Endothelial cell of umbilical vein (primary cell): ENCODE data around the gene DDHD1. TPM values are rescaled to one million over a fixed set of nuclear protein-coding genes. Genes with fewer than 3 reads are reported as not detected.

Experiments
- BruUV-seq: library from RNA; stranded (reverse); fragments of 400-500 nt; replicated peaks from 2 replicates; lab custom pipeline; 2021; lab: Mats Ljungman, UMichigan
- CTCF ChIA-PET: fragments of 300-600, 350-600 bp; sonication (Branson Sonifier 250); formaldehyde crosslinking; loops from one replicate; lab custom pipeline; 2021; ENCODE audit warnings: antibody characterized with exemption, inconsistent platforms; lab: Charles Lee
- POLR2A ChIA-PET: fragments of 300-600, 350-600 bp; sonication (Branson Sonifier 250); formaldehyde crosslinking; loops from one replicate; lab custom pipeline; 2021; ENCODE audit warnings: antibody characterized with exemption, inconsistent platforms; lab: Charles Lee
- DNase-seq: peaks from one replicate; pipeline ENCODE4 v3.0.0-alpha.2; 2011; ENCODE audit warnings: low read depth, low spot score
- FAIRE-seq: peaks from 2 replicates; lab custom pipeline; 2011; peaks lifted over from hg19 to GRCh38; lab: Jason Lieb, UNC
- H2AFZ ChIP-seq: 2 replicates; pipeline ENCODE4 v1.6.0; 2012; ENCODE audit warnings: low read depth, low read length, control low read depth, inconsistent platforms
- H3K27ac ChIP-seq: 2 replicates; pipeline ENCODE4 v1.5.1; 2011; ENCODE audit warnings: low read depth, mild to moderate bottlenecking, control low read depth, low read length, moderate library complexity; ENCODE audit not compliant: insufficient read depth
- H3K27me3 ChIP-seq, 2 experiments: 2 replicates each; pipeline versions ENCODE4 v1.6.0 to v1.6.1; 2011; ENCODE audit warnings: low read length in 2 of 2, mixed read lengths in 1 of 2; ENCODE audit not compliant: control insufficient read depth in 2 of 2, insufficient read depth in 2 of 2
- H3K36me3 ChIP-seq, 2 experiments: 2 replicates in 1 of 2; 3 replicates in 1 of 2; pipeline ENCODE4 v1.5.1; 2011; ENCODE audit warnings: low read length in 2 of 2, mild to moderate bottlenecking in 1 of 2, moderate library complexity in 1 of 2; ENCODE audit not compliant: control insufficient read depth in 2 of 2, insufficient read depth in 2 of 2; ENCODE audit errors: extremely low read depth in 1 of 2
- H3K4me1 ChIP-seq: 3 replicates; pipeline ENCODE4 v1.5.1; 2011; ENCODE audit warnings: mild to moderate bottlenecking, low read length; ENCODE audit not compliant: control insufficient read depth, insufficient read depth; ENCODE audit errors: extremely low read depth
- H3K4me2 ChIP-seq: 2 replicates; pipeline ENCODE4 v1.6.1; 2011; ENCODE audit warnings: low read length, control low read depth, mixed read lengths; ENCODE audit not compliant: insufficient read depth
- H3K4me3 ChIP-seq, 3 experiments: fragments of 200-600 bp in 1 of 3; sonication (generic), shearing (Covaris generic) in 1 of 3; replicated peaks in 1 of 3; 2 replicates each; pipeline ENCODE4 v1.5.1; 2011 to 2016; ENCODE audit warnings: control low read depth in 3 of 3, low read length in 3 of 3, mild to moderate bottlenecking in 2 of 3, inconsistent platforms in 1 of 3, low read depth in 1 of 3, moderate library complexity in 1 of 3; ENCODE audit not compliant: insufficient read depth in 1 of 3
- H3K79me2 ChIP-seq: 2 replicates; pipeline ENCODE4 v1.6.0; 2012; ENCODE audit warnings: low read length, inconsistent platforms; ENCODE audit not compliant: control insufficient read depth, insufficient read depth
- H3K9ac ChIP-seq: replicated peaks from 2 replicates; pipeline ENCODE3; 2011; ENCODE audit warnings: low read length, control low read depth; ENCODE audit not compliant: insufficient read depth; ENCODE audit errors: extremely low read depth
- H3K9me1 ChIP-seq: replicated peaks from 3 replicates; pipeline ENCODE4 v1.6.0; 2011; ENCODE audit warnings: mild to moderate bottlenecking, low read length; ENCODE audit not compliant: control insufficient read depth, insufficient read depth; ENCODE audit errors: extremely low read depth
- H3K9me3 ChIP-seq: replicated peaks from 2 replicates; pipeline ENCODE4 v1.5.1; 2012; ENCODE audit warnings: low read length, inconsistent platforms; ENCODE audit not compliant: control insufficient read depth, insufficient read depth
- H4K20me1 ChIP-seq: replicated peaks from 2 replicates; pipeline ENCODE3; 2011; ENCODE audit warnings: mild to moderate bottlenecking, low read length; ENCODE audit not compliant: control insufficient read depth, insufficient read depth; ENCODE audit errors: extremely low read depth
- EZH2 ChIP-seq: IDR thresholded peaks from 2 replicates; pipeline ENCODE4 v1.6.1; 2012; ENCODE audit warnings: borderline replicate concordance, low read depth, mild to moderate bottlenecking, moderate library complexity, low read length, inconsistent platforms; ENCODE audit not compliant: severe bottlenecking
- FOS ChIP-seq: IDR thresholded peaks from 2 replicates; pipeline ENCODE4 v1.6.1; 2011; ENCODE audit warnings: mild to moderate bottlenecking, low read length, moderate library complexity, borderline replicate concordance; ENCODE audit not compliant: insufficient read depth
- GATA2 ChIP-seq: IDR thresholded peaks from 2 replicates; pipeline ENCODE4 v1.7.0; 2011; ENCODE audit warnings: low read depth, mild to moderate bottlenecking, moderate library complexity, mixed read lengths, low read length; ENCODE audit not compliant: insufficient read length, insufficient read depth
- JUN ChIP-seq: IDR thresholded peaks from 2 replicates; pipeline ENCODE4 v1.6.1; 2011; ENCODE audit warnings: borderline replicate concordance, low read depth; ENCODE audit not compliant: insufficient read length, insufficient read depth
- MYC ChIP-seq: IDR thresholded peaks from one replicate; pipeline ENCODE4 v1.6.1; 2011; ENCODE audit warnings: mild to moderate bottlenecking, low read depth, low read length
- POLR2A ChIP-seq: IDR thresholded peaks from 2 replicates; pipeline ENCODE4 v1.6.1; 2012; ENCODE audit warnings: low read depth, mild to moderate bottlenecking, control low read depth, low read length
- POLR2AphosphoS5 ChIP-seq: IDR thresholded peaks from 2 replicates; pipeline ENCODE4 v1.6.1; 2012; ENCODE audit warnings: low read depth, mild to moderate bottlenecking, control low read depth, low read length, moderate library complexity; ENCODE audit not compliant: insufficient read depth
- dilution Hi-C: fragments of 300-500 bp; cut with MboI; formaldehyde crosslinking; loops from one replicate; pipeline ENCODE4 v1.15.0; 2019; ENCODE audit warnings: low sequenced_read_pairs; ENCODE audit not compliant: extremely low pct_ligation_motif_present
- intact Hi-C: fragments of 100-400 bp; cut with micrococcal nuclease; formaldehyde crosslinking; loops from one replicate; pipeline ENCODE4 v1.10.0; 2022
- polyA plus RNA-seq, 4 experiments: library from polyadenylated mRNA; depleted of rRNA in 3 of 4; stranded (reverse) in 3 of 4; unstranded in 1 of 4; fragments of >200 nt; gene quantifications; 2 replicates each; pipeline versions ENCODE4 v1.2.1 to v1.2.3, GENCODE V29; 2011 to 2012; ENCODE audit warnings: missing spikeins in 1 of 4
- total RNA-seq: library from RNA; stranded (reverse); gene quantifications from 2 replicates; pipeline ENCODE4 v1.2.3, GENCODE V29; 2021
- TF ChIP-seq, protein P1 (sequence below), 2 donors: IDR thresholded peaks; 1 replicate in 1 of 2; 2 replicates in 1 of 2; pipeline ENCODE4 v1.5.1; 2011; ENCODE audit warnings: low read length in 2 of 2, mild to moderate bottlenecking in 2 of 2, moderate library complexity in 2 of 2, control low read depth in 1 of 2, inconsistent platforms in 1 of 2, low read depth in 1 of 2; ENCODE audit not compliant: insufficient read depth in 1 of 2; ENCODE audit errors: extremely low read depth in 1 of 2
- TF ChIP-seq, protein P2 (sequence below): IDR thresholded peaks from 2 replicates; pipeline ENCODE4 v1.6.1; 2011; ENCODE audit not compliant: insufficient read depth, insufficient read length

Gene DDHD1
- total and polyA plus RNA-seq, 2 donors (not counting 3 experiments of a cell fraction or from before 2014, with no cell fraction given), result 2.7 to 12.4 TPM

DNA sequence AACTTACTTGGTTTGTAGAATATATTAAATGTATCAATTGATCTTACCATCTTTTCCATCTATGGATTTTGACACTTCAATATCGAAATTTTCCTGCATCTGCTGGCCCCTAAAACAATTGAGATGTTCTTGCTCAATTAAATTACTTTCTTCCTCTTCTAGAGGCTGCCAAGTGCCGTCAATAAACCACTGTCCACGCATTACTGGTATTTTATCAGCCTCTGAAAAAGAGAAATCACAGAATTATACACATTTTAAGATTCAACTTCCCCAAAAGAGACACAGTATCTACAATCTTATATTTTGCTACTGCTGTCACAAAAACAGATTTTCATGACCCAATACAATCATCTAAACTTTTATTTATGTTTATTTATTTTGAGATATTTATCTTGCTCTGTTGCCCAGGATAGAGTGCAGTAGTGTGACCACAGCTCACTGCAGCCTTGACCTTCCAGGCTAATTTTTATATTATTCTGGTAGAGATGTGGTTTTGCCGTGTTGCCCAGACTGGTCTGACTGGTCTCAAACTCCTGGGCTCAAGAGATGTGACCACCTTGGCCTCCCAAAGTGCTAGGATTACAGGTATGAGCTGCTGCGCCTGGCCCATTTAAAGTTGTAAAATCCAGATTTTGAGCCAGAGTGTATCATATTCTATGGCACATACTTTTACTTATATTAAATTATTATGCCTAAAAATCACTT is 49.3 kb downstream of the DDHD1 start:
- Histone ChIP-seq H3K9me3 (no peaks in the 10 kb centered on the region), H3K9me1 (no peaks in the 10 kb centered on the region), H3K9ac (no peak overlapping the region), H3K27ac (no peak overlapping the region), H3K4me3 (no peak overlapping the region), H4K20me1 (no peaks in the 10 kb centered on the region), H2AFZ (no peak overlapping the region), H3K27me3 (no peaks in the 10 kb centered on the region), H3K4me2 (no peak overlapping the region), H3K36me3 (no peaks in the 10 kb centered on the region), H3K4me1 (no peaks in the 10 kb centered on the region), H3K79me2 (no peaks in the 10 kb centered on the region)
- dilution Hi-C loops (no loop called here), intact Hi-C loops (no loop called here)
- TF ChIP-seq POLR2AphosphoS5 (no peak), FOS (no peak), POLR2A (no peak), MYC (no peak), EZH2 (no peak), JUN (no peak), GATA2 (no peak)
- TF ChIP-seq, protein P1, sequence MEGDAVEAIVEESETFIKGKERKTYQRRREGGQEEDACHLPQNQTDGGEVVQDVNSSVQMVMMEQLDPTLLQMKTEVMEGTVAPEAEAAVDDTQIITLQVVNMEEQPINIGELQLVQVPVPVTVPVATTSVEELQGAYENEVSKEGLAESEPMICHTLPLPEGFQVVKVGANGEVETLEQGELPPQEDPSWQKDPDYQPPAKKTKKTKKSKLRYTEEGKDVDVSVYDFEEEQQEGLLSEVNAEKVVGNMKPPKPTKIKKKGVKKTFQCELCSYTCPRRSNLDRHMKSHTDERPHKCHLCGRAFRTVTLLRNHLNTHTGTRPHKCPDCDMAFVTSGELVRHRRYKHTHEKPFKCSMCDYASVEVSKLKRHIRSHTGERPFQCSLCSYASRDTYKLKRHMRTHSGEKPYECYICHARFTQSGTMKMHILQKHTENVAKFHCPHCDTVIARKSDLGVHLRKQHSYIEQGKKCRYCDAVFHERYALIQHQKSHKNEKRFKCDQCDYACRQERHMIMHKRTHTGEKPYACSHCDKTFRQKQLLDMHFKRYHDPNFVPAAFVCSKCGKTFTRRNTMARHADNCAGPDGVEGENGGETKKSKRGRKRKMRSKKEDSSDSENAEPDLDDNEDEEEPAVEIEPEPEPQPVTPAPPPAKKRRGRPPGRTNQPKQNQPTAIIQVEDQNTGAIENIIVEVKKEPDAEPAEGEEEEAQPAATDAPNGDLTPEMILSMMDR (IDR thresholded peaks at IDR 0.05; ENCODE audit: extremely low read depth in 1 of 2, insufficient read depth in 1 of 2, low read depth in 1 of 2, low read length in 2 of 2), result no peak
- TF ChIP-seq, protein P2, sequence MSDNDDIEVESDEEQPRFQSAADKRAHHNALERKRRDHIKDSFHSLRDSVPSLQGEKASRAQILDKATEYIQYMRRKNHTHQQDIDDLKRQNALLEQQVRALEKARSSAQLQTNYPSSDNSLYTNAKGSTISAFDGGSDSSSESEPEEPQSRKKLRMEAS, result no peak
- CTCF ChIA-PET, result interaction anchor here (0.7 kb wide), 1 partner anchor 49 kb away, joined by 3 read pairs; the partner anchor contains the start of gene DDHD1
- DNase-seq, result no peak
- BruUV-seq, result no TSS peak
- POLR2A ChIA-PET, result no interaction called here
- FAIRE-seq, result no peak
